GM18907 (cell line): ENCODE measurements around the gene HELZ2.
"Not testable (repeated sequence)": the region's sequence is repeated elsewhere in the genome, so short reads cannot be mapped to it uniquely, and the experiment has no call there.

Experiments used
- ATAC-seq: cut with Tn5 transposase; IDR thresholded peaks from one replicate; pipeline ENCODE4 v1.9.1; 2021; ENCODE audit warnings: mild to moderate bottlenecking, moderate library complexity; ENCODE audit not compliant: unreplicated experiment

HELZ2 gene, protein sequence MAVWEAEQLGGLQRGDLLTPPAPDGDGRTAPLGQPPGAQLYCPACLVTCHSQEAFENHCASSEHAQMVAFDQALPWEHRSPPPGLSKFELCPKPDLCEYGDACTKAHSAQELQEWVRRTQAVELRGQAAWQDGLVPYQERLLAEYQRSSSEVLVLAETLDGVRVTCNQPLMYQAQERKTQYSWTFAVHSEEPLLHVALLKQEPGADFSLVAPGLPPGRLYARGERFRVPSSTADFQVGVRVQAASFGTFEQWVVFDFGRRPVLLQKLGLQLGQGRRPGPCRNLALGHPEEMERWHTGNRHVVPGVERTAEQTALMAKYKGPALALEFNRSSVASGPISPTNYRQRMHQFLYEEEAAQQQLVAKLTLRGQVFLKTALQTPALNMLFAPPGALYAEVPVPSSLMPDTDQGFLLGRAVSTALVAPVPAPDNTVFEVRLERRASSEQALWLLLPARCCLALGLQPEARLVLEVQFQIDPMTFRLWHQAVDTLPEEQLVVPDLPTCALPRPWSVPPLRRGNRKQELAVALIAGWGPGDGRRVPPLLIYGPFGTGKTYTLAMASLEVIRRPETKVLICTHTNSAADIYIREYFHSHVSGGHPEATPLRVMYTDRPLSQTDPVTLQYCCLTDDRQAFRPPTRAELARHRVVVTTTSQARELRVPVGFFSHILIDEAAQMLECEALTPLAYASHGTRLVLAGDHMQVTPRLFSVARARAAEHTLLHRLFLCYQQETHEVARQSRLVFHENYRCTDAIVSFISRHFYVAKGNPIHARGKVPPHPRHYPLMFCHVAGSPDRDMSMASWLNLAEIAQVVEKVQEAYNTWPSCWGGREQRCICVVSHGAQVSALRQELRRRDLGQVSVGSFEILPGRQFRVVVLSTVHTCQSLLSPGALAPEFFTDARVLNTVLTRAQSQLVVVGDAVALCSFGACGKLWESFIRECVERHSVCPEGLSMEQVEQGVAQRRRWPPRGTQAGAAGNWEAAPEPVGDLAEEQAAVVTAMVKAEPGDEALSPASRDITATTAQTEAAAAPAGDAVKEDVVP (N-terminal part only)

DNA sequence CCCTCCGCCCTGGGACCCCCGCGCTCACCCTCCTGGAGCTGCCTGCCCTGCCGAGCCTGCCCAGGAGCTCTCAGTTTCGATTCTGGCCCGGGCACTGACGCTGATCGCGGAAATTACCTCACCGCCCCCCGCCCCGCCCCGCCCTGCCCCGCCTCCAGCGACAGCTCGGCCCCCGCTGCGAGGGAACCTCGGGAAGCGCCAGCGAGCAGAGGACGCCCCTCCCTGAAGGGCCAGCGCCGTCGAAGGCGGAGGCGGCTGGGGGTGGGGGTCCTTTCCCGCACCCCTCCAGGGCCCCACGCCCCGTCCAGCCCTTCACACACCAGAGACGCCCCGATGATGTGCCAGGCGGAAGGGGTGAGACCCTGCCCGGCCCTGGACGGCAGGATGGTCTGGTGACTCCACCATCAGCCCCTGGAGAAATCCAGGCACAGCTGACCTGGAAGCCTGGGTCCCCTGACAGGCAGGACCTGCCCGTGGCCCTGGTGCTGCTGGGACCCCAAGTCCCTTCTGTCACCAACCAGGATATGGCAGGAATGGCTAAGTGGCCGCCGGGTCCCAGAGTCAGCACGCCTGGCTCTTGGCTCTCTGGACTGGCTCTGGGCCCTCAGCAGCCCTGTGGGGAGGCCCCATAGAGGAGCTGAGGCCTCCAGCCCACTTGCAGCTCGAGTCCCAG, at the start of gene HELZ2:
Gene HELZ2, minus strand, starts transcription at position 84 of the 673 bp plus-strand sequence. CDS start 1,854 bp downstream, outside the sequence.
- ATAC-seq = peak; percentile 44

DNA sequence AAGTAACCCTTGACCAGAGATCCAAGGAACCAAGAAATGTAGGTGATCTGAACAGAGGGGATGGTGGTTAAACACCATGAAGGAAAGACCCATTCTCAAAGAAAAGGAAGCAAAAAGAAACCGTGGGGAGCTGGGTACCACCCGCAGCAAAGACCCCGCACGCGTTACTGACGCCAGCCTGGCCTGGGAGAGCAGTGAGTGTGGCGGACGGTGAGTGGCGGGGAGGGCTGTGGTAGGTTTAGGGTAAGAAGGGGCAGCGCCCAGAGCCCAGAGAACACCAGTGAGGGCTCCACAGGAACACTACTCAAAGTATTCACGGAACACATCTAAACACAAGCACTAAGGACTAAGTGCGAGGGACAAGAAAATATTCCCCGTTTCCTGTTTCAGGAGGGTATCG, 48.7 kb upstream of the HELZ2 start:
- ATAC-seq = no peak

DNA sequence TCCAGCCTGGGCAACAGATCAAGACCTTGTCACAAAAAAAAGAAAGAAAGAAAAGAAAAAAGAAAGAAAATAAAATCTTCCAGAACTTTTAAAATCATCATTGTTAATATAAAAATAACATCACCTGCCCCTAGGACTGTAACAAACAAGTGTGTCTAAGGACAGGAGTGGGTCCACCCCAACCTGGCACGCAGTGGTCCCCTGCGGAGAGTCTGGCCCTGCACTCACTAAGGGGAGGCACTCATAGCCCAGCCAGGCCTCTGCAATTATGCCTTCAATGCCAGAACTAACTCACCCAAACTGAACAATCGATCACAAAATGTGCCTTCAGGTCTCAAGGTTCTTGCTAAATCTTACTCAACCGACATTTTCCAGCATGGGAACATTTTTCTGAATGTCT, 48.1 kb upstream of the HELZ2 start:
- no peak for ATAC-seq

DNA sequence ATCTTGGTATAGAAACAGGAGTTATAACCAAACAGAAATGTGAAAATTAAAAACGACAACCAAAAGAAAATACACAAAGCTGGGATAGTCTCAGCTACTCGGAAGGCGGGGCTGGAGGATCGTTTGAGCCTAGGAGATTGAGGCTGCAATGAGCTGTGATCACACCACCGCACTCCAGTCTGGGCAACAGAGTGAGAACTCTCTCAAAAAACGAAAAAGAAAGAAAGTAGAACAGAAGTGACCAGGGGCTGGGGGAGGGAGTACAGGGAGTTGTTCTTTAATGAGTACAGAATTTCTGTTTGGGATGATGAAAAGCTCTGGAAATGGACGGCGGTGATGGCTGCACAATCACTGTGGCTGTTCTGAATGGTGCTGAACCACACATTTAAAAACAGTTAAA, 47.0 kb upstream of the HELZ2 start:
- no peak for ATAC-seq

DNA sequence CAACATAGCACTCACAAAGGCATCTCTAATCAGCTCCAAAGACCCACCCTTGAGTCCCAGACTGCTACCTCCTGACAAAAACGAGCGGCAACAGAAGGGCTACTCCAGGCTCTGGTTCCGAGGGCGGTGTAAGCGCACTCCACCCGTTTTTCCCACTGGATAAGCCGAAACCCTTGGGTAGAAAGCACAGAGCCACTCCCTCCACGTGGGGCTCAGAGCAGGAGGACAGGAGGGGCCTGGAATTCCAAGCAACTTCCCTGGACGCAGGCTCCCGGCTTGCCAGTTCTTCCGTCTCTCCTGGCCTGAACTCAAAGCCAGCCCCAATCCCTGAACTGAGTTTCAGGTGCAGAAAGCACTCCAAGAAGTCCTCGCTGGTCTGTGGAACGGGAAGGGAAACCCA, 45.5 kb upstream of the HELZ2 start:
- ATAC-seq = no peak

DNA sequence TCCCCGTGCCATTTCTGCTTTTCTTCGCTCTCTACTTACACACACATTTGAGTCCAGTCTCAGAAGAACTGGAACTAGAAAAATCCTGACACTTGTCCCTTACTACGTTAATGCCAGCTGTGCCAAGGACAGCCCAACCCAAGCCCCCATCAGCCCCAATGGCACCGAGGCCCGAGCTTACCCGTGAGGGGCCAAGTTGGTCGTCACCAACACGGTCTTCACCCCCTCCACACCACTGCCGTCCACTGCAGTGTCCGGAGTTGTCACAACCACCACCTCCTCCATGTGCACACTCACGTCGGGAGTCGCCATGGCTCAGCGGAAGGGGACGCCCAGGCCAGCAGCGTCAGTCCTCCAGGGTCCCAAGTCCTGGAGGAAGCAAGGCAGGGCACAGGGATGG, 45.0 kb upstream of the HELZ2 start:
- ATAC-seq = no peak

DNA sequence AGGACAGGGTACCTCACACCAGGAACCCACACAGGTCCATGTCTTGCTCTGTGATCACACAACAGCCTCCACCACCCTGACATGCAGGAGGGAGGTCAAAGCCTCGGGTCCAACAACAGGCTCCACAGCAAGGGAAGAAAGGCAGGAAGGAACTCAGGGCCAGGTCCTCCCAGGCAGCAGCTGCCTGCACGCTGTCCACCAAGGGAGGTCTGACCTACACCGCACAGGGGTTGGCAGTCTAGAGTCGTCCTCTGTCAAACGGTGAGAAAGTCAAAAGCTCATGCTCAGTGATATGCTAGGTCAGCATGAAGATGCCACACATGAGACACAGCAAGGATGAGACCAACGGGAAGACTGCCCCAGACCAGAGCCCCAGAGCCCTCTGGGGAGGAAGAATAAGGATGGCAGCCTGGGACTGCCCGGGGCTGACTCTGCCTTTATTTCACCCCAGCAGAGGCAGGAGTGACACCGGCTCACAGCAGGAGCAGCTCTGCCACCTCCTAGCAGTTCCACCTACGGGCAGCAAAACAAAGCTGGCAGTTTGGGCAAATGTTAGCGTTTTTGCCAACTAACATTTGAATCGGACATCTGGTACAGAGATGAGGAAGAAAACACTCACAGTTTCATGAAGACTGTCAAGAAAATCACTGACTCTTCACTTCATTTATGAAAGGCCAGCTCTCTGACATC, 44.4 kb upstream of the HELZ2 start:
- no peak for ATAC-seq

DNA sequence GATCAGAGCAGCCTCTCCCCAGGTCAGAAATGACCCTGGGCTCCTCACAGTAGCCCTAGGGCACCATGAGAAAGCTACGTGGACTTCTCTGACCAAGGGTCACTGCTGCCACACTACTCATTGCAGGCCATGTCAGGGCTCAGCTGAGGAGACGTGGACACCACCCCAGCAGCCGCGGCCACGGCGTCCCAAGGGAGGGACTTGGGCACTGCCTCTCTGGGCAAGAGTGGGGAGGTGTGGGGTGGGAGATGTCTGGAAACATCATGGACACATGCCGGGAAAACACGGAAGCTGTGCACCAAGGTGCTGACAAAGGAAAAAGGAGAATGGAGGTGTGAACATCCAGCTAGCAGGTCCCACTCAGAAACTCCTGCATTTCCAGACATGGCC, 43.8 kb upstream of the HELZ2 start:
- no peak for ATAC-seq

DNA sequence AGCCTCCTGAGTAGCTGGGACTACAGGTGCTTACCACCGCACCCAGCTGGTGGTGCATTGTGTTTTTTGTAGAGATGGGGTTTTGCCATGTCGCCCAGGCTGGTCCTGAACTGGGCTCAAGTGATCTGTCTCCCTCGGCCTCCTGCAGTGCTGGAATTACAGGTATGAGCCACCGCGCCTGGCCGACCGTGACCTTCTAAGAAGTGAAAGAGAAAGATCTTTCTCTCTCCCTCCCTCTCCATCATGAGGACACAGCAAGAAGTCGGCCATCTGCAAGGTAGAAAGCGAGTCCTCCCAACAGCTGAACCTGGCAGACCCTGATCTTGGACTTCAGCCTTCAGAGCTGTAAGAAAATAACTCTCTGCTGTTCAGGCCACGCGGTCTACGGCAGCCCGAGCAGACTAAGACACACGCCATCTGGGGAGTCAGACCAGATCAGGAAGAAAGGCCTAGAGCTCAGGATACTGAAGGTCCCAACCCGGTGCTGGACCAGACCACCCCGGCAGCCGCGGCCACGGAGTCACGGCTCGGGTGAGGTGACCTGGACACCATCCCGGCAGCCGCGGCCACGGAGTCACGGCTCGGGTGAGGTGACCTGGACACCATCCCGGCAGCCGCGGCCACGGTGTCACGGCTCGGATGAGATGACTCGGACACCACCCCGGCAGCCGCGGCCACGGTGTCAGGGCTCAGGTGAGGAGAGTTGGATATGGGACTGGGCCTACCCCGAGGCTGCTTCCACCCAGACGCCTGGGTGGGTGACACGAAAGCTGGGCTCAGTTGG, 43.2 kb upstream of the HELZ2 start:
- no peak for ATAC-seq

DNA sequence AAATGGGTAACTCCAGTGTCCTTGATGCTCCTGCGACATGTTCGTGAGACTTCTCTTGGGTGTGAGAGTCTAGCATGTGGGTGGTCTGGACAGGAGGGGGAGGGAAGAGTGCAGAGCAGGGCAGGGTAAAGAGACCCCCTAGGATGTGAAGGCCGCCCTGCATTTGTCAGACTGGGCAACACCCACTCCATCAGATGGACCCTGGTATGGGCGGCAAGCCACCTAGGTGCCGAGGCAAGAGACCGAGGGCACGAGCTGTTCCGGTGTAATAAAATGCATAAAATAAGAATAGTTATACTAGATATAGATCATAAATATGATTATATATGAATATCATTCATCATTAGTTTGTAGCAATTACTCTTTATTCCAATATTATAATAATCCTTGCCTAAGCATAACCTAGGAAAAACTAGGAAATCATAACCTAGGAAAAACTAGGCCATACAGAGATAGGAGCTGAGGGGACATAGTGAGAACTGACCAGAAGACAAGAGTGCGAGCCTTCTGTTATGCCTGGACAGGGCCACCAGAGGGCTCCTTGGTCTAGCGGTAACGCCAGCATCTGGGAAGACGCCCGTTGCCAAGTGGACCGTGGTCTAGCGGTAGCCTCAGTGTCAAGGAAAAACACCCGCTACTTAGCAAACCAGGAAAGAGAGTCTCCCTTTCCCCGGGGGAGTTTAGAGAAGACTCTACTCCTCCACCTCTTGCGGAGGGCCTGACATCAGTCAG, 40.0 kb upstream of the HELZ2 start:
- ATAC-seq = not testable (repeated sequence)

DNA sequence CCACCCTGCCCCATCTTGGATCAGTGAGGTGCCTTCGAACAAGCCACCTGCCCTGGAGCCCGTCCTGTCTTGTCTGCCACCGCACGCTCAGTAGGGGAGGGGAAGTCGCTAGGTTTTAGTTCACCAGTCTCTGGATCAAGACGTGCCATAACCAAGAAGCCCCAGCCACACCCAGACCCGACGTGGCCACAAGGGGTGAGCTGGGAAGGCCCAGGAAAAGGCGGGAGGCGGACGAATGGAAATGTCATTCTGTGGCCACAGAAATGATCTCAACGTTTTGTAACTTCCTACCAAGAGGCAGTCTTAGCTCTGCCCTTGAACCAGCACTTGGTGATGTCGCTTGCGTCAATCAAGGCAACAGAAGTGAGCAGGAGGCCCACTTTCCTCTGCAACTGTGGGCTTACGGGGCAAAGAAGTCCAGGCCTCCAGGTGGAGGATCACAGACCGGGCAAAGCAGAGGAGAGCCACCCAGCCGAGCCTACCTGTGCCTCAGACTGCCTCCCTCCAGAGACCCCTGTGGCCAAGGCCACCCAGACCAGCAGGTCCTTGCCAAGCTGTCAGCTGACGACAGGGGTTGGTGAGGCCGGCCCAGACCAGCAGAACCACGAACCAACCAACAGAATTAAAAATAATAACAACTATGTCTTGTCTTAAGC, 38.4 kb upstream of the HELZ2 start:
- ATAC-seq = no peak

DNA sequence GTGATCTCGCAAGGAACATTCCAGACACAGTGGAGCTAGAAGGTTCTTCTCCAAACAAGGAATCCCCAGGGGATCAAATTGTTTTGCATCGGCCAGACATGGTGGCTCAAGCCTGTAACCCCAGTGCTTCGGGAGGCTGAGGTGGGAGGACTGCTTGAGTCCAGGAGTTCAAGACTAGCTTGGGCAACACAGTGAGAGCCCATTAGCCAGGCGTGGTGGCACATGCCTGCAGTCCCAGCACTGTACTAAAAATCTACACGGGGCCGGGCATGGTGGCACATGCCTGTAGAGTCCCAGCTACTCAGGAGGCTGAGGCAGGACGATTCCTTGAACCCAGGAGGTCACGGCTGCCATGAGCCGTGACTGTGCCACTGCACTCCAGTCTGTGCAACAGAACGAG, 37.6 kb upstream of the HELZ2 start:
- no peak for ATAC-seq

DNA sequence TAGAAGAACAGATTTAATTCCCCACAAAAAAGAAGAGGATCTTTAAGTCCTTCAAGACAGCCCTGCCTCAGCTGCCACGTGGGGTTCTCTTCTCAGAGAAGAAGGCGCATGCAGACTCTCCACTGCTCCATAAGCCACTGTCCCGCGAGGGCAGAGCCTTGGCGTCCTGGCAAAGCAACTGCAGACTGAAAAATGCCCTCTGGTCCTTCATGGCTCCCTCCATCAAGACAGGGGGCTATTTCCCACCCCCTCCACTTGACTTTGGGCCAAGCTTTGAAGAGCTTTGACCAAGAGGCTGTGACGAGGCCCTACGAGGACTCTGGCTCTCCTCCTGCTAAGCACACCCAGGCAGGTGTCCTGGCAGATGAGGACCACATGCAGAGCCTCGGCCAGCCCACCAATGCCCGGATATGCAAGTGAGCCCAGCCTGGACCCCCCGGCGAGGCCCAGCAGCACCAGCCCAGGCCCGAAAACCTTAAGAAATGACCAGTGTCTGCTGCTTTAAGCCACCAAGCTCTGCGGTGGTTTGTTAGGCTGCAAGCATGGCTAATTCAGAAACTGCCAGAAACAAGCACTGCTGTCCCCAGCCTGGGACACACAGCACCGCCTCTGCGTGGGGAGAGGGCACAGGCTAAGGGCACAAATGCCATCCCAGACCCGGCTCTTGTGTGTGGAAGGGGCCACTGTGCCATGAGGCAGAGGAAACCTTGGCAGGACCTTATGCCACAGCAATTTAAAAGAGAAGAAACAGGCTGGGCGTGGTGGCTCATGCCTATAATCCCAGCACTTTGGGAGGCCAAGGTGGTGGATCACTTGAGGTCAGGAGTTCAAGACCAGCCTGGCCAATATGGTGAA, 36.8 kb upstream of the HELZ2 start:
- ATAC-seq = no peak

DNA sequence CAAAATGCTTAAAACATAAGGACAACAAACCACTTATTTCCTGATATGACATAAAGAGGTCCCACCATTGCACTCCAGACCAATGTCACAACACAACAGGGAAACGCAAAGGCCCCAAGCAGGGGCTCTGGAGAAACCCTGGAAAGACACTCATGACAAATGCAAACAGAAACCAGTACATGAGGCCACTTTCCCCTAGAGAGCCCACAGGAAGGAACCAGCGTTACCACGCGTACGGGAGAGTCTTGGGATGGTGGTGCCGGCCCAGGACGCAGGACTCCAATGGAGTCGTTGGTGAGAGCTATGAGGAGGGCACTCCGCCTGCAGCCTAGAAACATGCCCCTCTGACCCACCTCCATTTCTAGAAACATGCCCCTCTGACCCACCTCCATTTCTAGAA, 32.6 kb upstream of the HELZ2 start:
- no peak for ATAC-seq

DNA sequence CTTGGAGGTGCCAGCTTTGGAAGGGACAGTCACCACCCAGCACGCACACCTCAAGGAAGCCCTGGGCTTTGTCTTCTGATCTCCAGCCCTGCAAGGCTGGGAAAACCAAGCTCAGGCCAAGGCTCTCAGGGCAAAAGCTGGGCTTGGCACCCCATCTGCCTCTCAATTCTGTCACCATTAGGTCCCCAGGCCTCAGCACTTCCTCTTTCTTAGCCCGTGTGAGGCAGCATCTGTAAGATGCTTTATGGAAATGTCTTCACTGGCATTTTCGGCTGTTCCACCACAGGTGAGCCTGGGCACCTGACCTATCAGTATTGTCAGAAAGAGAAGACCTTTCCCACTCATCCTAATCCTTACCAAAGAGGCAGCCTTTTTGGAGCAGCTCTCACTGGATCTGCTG, 28.3 kb upstream of the HELZ2 start:
- ATAC-seq = no peak

DNA sequence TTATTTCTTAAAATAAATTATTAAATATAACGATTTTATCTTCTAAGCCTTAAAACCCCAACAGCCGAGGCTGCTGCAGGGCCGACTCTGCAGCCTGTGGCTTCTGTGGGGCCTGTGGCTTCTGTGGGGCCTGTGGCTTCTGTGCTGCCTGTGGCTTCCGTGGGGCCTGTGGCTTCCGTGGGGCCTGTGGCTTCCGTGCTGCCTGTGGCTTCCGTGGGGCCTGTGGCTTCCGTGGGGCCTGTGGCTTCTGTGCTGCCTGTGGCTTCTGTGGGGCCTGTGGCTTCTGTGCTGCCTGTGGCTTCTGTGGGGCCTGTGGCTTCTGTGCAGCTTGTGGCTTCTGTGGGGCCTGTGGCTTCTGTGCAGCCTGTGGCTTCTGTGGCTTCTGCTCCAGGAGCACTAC, 27.6 kb upstream of the HELZ2 start:
- ATAC-seq = not testable (repeated sequence)

DNA sequence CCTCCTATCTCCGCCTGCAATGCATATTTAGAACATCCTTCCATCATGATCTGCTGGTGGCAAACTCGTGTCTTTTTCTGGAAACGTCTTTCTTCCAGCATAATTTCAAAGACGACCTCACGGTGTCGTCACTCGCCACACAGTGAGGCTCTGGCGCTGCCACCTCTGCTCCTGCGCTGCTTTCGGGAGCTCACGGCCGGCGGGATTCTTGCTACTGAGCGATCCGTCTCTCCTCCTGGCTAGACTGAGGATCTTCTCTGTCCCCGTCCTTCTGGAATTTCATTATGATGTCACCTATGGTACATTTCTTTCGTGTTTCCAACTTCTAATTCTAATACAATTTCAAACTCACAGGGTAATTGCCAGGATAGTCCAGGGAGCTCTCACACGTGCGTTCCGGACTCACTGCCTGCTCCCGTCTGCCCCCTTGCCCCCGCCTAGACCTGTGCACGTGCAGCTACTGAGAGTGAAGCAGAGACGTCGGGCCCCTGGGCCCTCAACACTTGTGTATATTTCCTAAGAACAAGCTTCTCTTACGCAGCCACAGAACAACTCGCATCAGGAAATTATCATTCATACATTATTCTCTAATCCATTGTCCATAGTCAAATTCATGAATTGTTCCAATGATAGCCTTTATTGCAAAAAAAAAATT, 25.5 kb upstream of the HELZ2 start:
- no peak for ATAC-seq
